CD14-positive monocyte (primary cell): ENCODE data around the gene FGGY. TPM values are rescaled to one million over a fixed set of nuclear protein-coding genes. Genes with fewer than 3 reads are reported as not detected.

Experiments used
- DNase-seq, 3 donors: peaks; one replicate each; pipeline ENCODE4 v3.0.0-alpha.2; 2011 to 2022
- H2AFZ ChIP-seq: 2 replicates; pipeline ENCODE4 v1.6.0; 2012; ENCODE audit warnings: mild to moderate bottlenecking, low read depth, low read length, inconsistent platforms; ENCODE audit not compliant: insufficient read depth, poor library complexity, severe bottlenecking
- H3K27ac ChIP-seq, 2 donors: 1 replicate in 1 of 2; 2 replicates in 1 of 2; pipeline ENCODE4 v1.5.1; 2012 to 2013; ENCODE audit warnings: low read length in 2 of 2, control low read depth in 1 of 2, inconsistent platforms in 1 of 2, low read depth in 1 of 2, mild to moderate bottlenecking in 1 of 2
- H3K27me3 ChIP-seq, 2 donors: one replicate each; pipeline versions ENCODE4 v1.6.0 to v1.6.1; 2011 to 2013; ENCODE audit warnings: low read length in 2 of 2; ENCODE audit not compliant: control insufficient read depth in 2 of 2, insufficient read depth in 2 of 2
- H3K36me3 ChIP-seq, 2 donors: replicated peaks in 1 of 2; 1 replicate in 1 of 2; 2 replicates in 1 of 2; pipeline versions ENCODE4 v1.5.1 to v1.6.1; 2012 to 2013; ENCODE audit warnings: low read length in 2 of 2, control low read depth in 1 of 2, inconsistent platforms in 1 of 2, mild to moderate bottlenecking in 1 of 2; ENCODE audit not compliant: insufficient read depth in 2 of 2, control insufficient read depth in 1 of 2
- H3K4me1 ChIP-seq, 2 donors: 1 replicate in 1 of 2; 2 replicates in 1 of 2; pipeline versions ENCODE4 v1.5.1 to v1.6.1; 2012 to 2013; ENCODE audit warnings: low read length in 2 of 2, control low read depth in 1 of 2, inconsistent platforms in 1 of 2, mild to moderate bottlenecking in 1 of 2, moderate library complexity in 1 of 2; ENCODE audit not compliant: insufficient read depth in 2 of 2, control insufficient read depth in 1 of 2
- H3K4me2 ChIP-seq: replicated peaks from 2 replicates; pipeline ENCODE3; 2012; ENCODE audit warnings: low read length, moderate library complexity, mild to moderate bottlenecking; ENCODE audit not compliant: poor library complexity, severe bottlenecking; ENCODE audit errors: extremely low read depth
- H3K4me3 ChIP-seq, 3 experiments: fragments of 200-600 bp in 1 of 3; sonication (generic) in 1 of 3; replicated peaks in 1 of 3; 1 replicate in 2 of 3; 2 replicates in 1 of 3; pipeline ENCODE4 v1.5.1; 2011 to 2013; ENCODE audit warnings: low read length in 3 of 3, mild to moderate bottlenecking in 3 of 3, control low read depth in 2 of 3, low read depth in 2 of 3, inconsistent platforms in 1 of 3, moderate library complexity in 1 of 3
- H3K79me2 ChIP-seq: 2 replicates; pipeline ENCODE4 v1.6.0; 2012; ENCODE audit warnings: mild to moderate bottlenecking, control low read depth, inconsistent platforms, low read length, moderate library complexity; ENCODE audit not compliant: insufficient read depth
- H3K9ac ChIP-seq: 2 replicates; pipeline ENCODE4 v1.6.0; 2017; ENCODE audit warnings: low read length, mild to moderate bottlenecking; ENCODE audit not compliant: insufficient read depth, poor library complexity, severe bottlenecking
- H3K9me3 ChIP-seq, 2 donors: replicated peaks in 1 of 2; 1 replicate in 1 of 2; 2 replicates in 1 of 2; pipeline versions ENCODE4 v1.5.1 to v1.6.1; 2012 to 2013; ENCODE audit warnings: low read length in 2 of 2, control low read depth in 1 of 2; ENCODE audit not compliant: control insufficient read depth in 1 of 2, insufficient read depth in 1 of 2
- H4K20me1 ChIP-seq: 2 replicates; pipeline ENCODE4 v1.6.0; 2012; ENCODE audit warnings: mild to moderate bottlenecking, low read length, control low read depth, moderate library complexity; ENCODE audit not compliant: insufficient read depth
- H3K27ac Mint-ChIP-seq, 7 donors: one replicate each; pipeline ENCODE4 v1.8.0; 2020; ENCODE audit warnings: mild to moderate bottlenecking in 7 of 7, mixed read lengths in 7 of 7, moderate library complexity in 6 of 7, inconsistent platforms in 2 of 7
- H3K27me3 Mint-ChIP-seq, 3 donors: one replicate each; pipeline ENCODE4 v1.8.0; 2021 to 2022; ENCODE audit warnings: low read depth in 3 of 3, mild to moderate bottlenecking in 3 of 3, mixed read lengths in 3 of 3, moderate library complexity in 3 of 3, inconsistent platforms in 1 of 3
- H3K36me3 Mint-ChIP-seq, 2 donors: one replicate each; pipeline ENCODE4 v1.8.0; 2020; ENCODE audit warnings: mixed read lengths in 2 of 2, inconsistent platforms in 1 of 2, mild to moderate bottlenecking in 1 of 2
- H3K4me1 Mint-ChIP-seq: one replicate; pipeline ENCODE4 v1.8.0; 2020; ENCODE audit warnings: mild to moderate bottlenecking, mixed read lengths
- H3K4me3 Mint-ChIP-seq, 2 donors: one replicate each; pipeline ENCODE4 v1.8.0; 2020; ENCODE audit warnings: mild to moderate bottlenecking in 2 of 2, mixed read lengths in 2 of 2, moderate library complexity in 1 of 2
- H3K9me3 Mint-ChIP-seq, 7 donors: one replicate each; pipeline ENCODE4 v1.8.0; 2020 to 2022; ENCODE audit warnings: mixed read lengths in 7 of 7, mild to moderate bottlenecking in 6 of 7, moderate library complexity in 6 of 7, inconsistent platforms in 2 of 7
- CTCF ChIP-seq: fragments of 200-600 bp; IDR thresholded peaks from one replicate; pipeline ENCODE4 v1.8.0; 2022; ENCODE audit warnings: antibody characterized with exemption, mild to moderate bottlenecking
- WGBS: methylation state at CpG from one replicate; pipeline ENCODE4 v1.1.5; 2013; ENCODE audit warnings: missing lambda C conversion rate; ENCODE audit not compliant: insufficient coverage; 5-methylcytosine and 5-hydroxymethylcytosine counted together
- intact Hi-C, 2 donors: fragments of 100-400 bp; cut with micrococcal nuclease; formaldehyde crosslinking; loops; one replicate each; pipeline versions ENCODE4 v1.15.0 to v1.15.1; 2023
- polyA plus RNA-seq, 3 donors: library from polyadenylated mRNA; depleted of rRNA in 1 of 3; unstranded in 2 of 3; stranded (reverse) in 1 of 3; fragments of 300-500 nt in 2 of 3; fragments of >200 nt in 1 of 3; fragmentation: Illumina TruSeq in 2 of 3; gene quantifications; 1 replicate in 2 of 3; 2 replicates in 1 of 3; pipeline ENCODE4 v1.2.3, GENCODE V29; 2012 to 2021

The FGGY gene
- polyA plus RNA-seq, 3 donors, result 2.3 to 4.3 (median 2.9) TPM

- DNase-seq, result no peak
Observed at GRCh38 chr1:59748123-59748522, 451.2 kb downstream of the FGGY start.

GRCh38 chr1:59750328-59751003 lies 453.6 kb downstream of the FGGY start:
- no peaks in the 10 kb centered on the region for H3K9me3 Mint-ChIP-seq
- no peaks in the 10 kb centered on the region for H3K27me3 ChIP-seq
- H3K36me3 ChIP-seq, result no peaks in the 10 kb centered on the region
- 30% methylated on average over 2 of the region's 4 CpGs for WGBS
- no peaks in the 10 kb centered on the region for H3K79me2 ChIP-seq
- intact Hi-C loops, result loop anchor here in 1 of 2 donors (10.0 kb wide), 2 partner anchors 1006 to 1236 kb away; no protein-coding TSS in a partner anchor
- H3K4me2 ChIP-seq, result peak overlapping the region; percentile 11
- no peak for TF ChIP-seq CTCF
- H3K4me1 ChIP-seq, result peaks cover 7 to 8% of the 10 kb centered on the region in 2 donors
- peaks cover 7% of the 10 kb centered on the region for H3K4me1 Mint-ChIP-seq
- no peaks in the 10 kb centered on the region for H4K20me1 ChIP-seq
- H3K27ac ChIP-seq, result no peak overlapping the region
- H3K9ac ChIP-seq, result no peak overlapping the region
- H3K27me3 Mint-ChIP-seq, result peaks cover 0 to 1% (median 0%) of the 10 kb centered on the region in 3 donors
- peak overlapping the region in 1 of 7 donors; percentile 79 for H3K27ac Mint-ChIP-seq
- H3K4me3 Mint-ChIP-seq, result peak overlapping the region in 1 of 2 donors; percentile 54
- no peak overlapping the region for H3K4me3 ChIP-seq
- no peaks in the 10 kb centered on the region for H3K9me3 ChIP-seq
- DNase-seq, result peak; percentile 39 to 77 (median 47)
- H3K36me3 Mint-ChIP-seq, result no peaks in the 10 kb centered on the region
- H2AFZ ChIP-seq, result no peak overlapping the region

More at GRCh38 chr1:59748123-59748522, 451.2 kb downstream of the FGGY start:
- Histone ChIP-seq H3K4me3 (no peak overlapping the region), H3K4me1 (peaks cover 27 to 28% of the 10 kb centered on the region in 2 donors), H3K9ac (no peak overlapping the region), H3K4me2 (no peak overlapping the region), H3K27me3 (no peaks in the 10 kb centered on the region), H3K79me2 (no peaks in the 10 kb centered on the region), H4K20me1 (no peaks in the 10 kb centered on the region), H3K27ac (no peak overlapping the region), H2AFZ (no peak overlapping the region), H3K9me3 (no peaks in the 10 kb centered on the region), H3K36me3 (no peaks in the 10 kb centered on the region)
- WGBS, result no CpG with 5 or more reads among the region's 1 CpG
- peaks cover 25% of the 10 kb centered on the region for H3K4me1 Mint-ChIP-seq
- intact Hi-C loops, result no loop called here
- H3K4me3 Mint-ChIP-seq, result no peak overlapping the region
- H3K9me3 Mint-ChIP-seq, result peaks cover 0 to 1% (median 0%) of the 10 kb centered on the region in 7 donors
- no peak for TF ChIP-seq CTCF
- H3K36me3 Mint-ChIP-seq, result no peaks in the 10 kb centered on the region
- H3K27ac Mint-ChIP-seq, result no peak overlapping the region
- H3K27me3 Mint-ChIP-seq, result no peaks in the 10 kb centered on the region
